GM12878 (cell line): ENCODE measurements around the gene VSIG8.

ENCODE experiments used
- BMI1 ChIP-seq: fragments of 450-650 bp; IDR thresholded peaks from 2 replicates; pipeline ENCODE4 v1.6.1; 2016; ENCODE audit warnings: mild to moderate bottlenecking, moderate library complexity, borderline replicate concordance
- CREB1 ChIP-seq: IDR thresholded peaks from 2 replicates; pipeline ENCODE4 v1.6.1; 2012; ENCODE audit warnings: low read depth, mild to moderate bottlenecking, inconsistent platforms
- CTCF ChIP-seq, 3 experiments: IDR thresholded peaks in 2 of 3; conservative IDR thresholded peaks in 1 of 3; 2 replicates each; pipeline ENCODE4 v1.5.1; 2011; ENCODE audit warnings: low read depth in 3 of 3, low read length in 3 of 3, mild to moderate bottlenecking in 3 of 3, control low read depth in 2 of 3, moderate library complexity in 2 of 3, inconsistent platforms in 1 of 3, mixed read lengths in 1 of 3; ENCODE audit not compliant: control insufficient read depth in 2 of 3, insufficient read depth in 1 of 3; ENCODE audit errors: extremely low read depth in 1 of 3
- E2F8 ChIP-seq: fragments of 450-650 bp; IDR thresholded peaks from 2 replicates; pipeline ENCODE4 v1.6.1; 2018; ENCODE audit warnings: mild to moderate bottlenecking, low read depth, moderate library complexity; ENCODE audit not compliant: partially characterized antibody
- EED ChIP-seq: sonication (generic); IDR thresholded peaks from 2 replicates; pipeline ENCODE4 v1.6.1; 2016; ENCODE audit warnings: antibody characterized with exemption, low read depth
- EZH2 ChIP-seq: IDR thresholded peaks from 2 replicates; pipeline ENCODE4 v1.6.1; 2012; ENCODE audit warnings: low read depth, mild to moderate bottlenecking, control low read depth, inconsistent platforms, low read length, borderline replicate concordance; ENCODE audit not compliant: control insufficient read depth
- FOXK2 ChIP-seq: fragments of 450-650 bp; IDR thresholded peaks from 2 replicates; pipeline ENCODE4 v1.6.1; 2017; ENCODE audit warnings: mild to moderate bottlenecking, moderate library complexity
- NR2C2 ChIP-seq: IDR thresholded peaks from 2 replicates; pipeline ENCODE4 v1.6.1; 2011; ENCODE audit warnings: borderline replicate concordance, low read depth; ENCODE audit not compliant: control insufficient read depth, insufficient read length
- SUZ12 ChIP-seq: fragments of 200-600 bp; sonication (generic); IDR thresholded peaks from one replicate; pipeline ENCODE4 v1.6.1; 2018; ENCODE audit warnings: antibody characterized with exemption, mild to moderate bottlenecking; ENCODE audit not compliant: unreplicated experiment

- TF ChIP-seq EZH2: no peak
- TF ChIP-seq EED: no peak
- no peak for TF ChIP-seq BMI1
- TF ChIP-seq E2F8: no peak
- no peak for TF ChIP-seq CREB1
- TF ChIP-seq NR2C2: no peak
- TF ChIP-seq CTCF (IDR thresholded peaks at IDR 0.05 in 2 of 3, conservative IDR thresholded peaks at IDR 0.05 in 1 of 3; ENCODE audit: control insufficient read depth in 2 of 3, extremely low read depth in 1 of 3, insufficient read depth in 1 of 3, low read depth in 3 of 3, low read length in 3 of 3): no peak
- no peak for TF ChIP-seq SUZ12
- no peak for TF ChIP-seq FOXK2
Observed at GRCh38 chr1:159861218-159861617, 1.2 kb downstream of the VSIG8 start.
